Ishikawa (cell line): Measurements from ENCODE around the gene DIAPH2.

Experiments
- CEBPB ChIP-seq: IDR thresholded peaks from 2 replicates; pipeline ENCODE4 v1.6.1; 2012
- CREB1 ChIP-seq: IDR thresholded peaks from 2 replicates; pipeline ENCODE4 v1.6.1; 2012; ENCODE audit warnings: low read depth
- EGR1 ChIP-seq: IDR thresholded peaks from 2 replicates; pipeline ENCODE4 v1.6.1; 2012
- EP300 ChIP-seq: IDR thresholded peaks from 2 replicates; pipeline ENCODE4 v1.6.1; 2012; ENCODE audit warnings: borderline replicate concordance
- FOXM1 ChIP-seq: IDR thresholded peaks from 2 replicates; pipeline ENCODE4 v1.6.1; 2012; ENCODE audit warnings: low read depth, borderline replicate concordance
- MAX ChIP-seq: IDR thresholded peaks from 2 replicates; pipeline ENCODE4 v1.6.1; 2012
- NFIC ChIP-seq: IDR thresholded peaks from 2 replicates; pipeline ENCODE4 v1.6.1; 2012
- RAD21 ChIP-seq: IDR thresholded peaks from 2 replicates; pipeline ENCODE4 v1.6.1; 2012; ENCODE audit warnings: low read depth
- REST ChIP-seq: IDR thresholded peaks from 2 replicates; pipeline ENCODE4 v1.6.1; 2012; ENCODE audit warnings: low read depth, mild to moderate bottlenecking
- TAF1 ChIP-seq: IDR thresholded peaks from 2 replicates; pipeline ENCODE4 v1.6.1; 2012; ENCODE audit warnings: low read depth, mild to moderate bottlenecking
- TCF12 ChIP-seq: IDR thresholded peaks from 2 replicates; pipeline ENCODE4 v1.6.1; 2012; ENCODE audit warnings: low read depth
- TEAD4 ChIP-seq: IDR thresholded peaks from 2 replicates; pipeline ENCODE4 v1.6.1; 2012
- USF1 ChIP-seq: IDR thresholded peaks from 2 replicates; pipeline ENCODE4 v1.6.1; 2012
- YY1 ChIP-seq: IDR thresholded peaks from 2 replicates; pipeline ENCODE4 v1.6.1; 2012; ENCODE audit warnings: low read depth
- ZBTB7A ChIP-seq: IDR thresholded peaks from 2 replicates; pipeline ENCODE4 v1.6.1; 2012; ENCODE audit warnings: low read depth

The DIAPH2 gene

GRCh38 chrX:97619499-97619898, 934.9 kb downstream of the DIAPH2 start:
- no peak for TF ChIP-seq YY1
- no peak for TF ChIP-seq NFIC
- TF ChIP-seq CREB1: no peak
- TF ChIP-seq EGR1: no peak
- TF ChIP-seq FOXM1: no peak
- TF ChIP-seq TEAD4: no peak
- TF ChIP-seq REST: no peak
- no peak for TF ChIP-seq EP300
- TF ChIP-seq TAF1: no peak
- no peak for TF ChIP-seq MAX
- TF ChIP-seq TCF12: no peak
- no peak for TF ChIP-seq ZBTB7A
- no peak for TF ChIP-seq RAD21
- TF ChIP-seq USF1: no peak
- no peak for TF ChIP-seq CEBPB

GRCh38 chrX:97622111-97622510, 937.5 kb downstream of the DIAPH2 start:
- no peak for TF ChIP-seq TEAD4
- no peak for TF ChIP-seq EGR1
- TF ChIP-seq TCF12: no peak

GRCh38 chrX:97628326-97628725, 943.7 kb downstream of the DIAPH2 start:
- TF ChIP-seq FOXM1: no peak

- TF ChIP-seq NFIC (no peak), RAD21 (no peak), TAF1 (no peak), EP300 (no peak), USF1 (no peak), TCF12 (no peak), EGR1 (no peak), CEBPB (no peak), ZBTB7A (no peak), CREB1 (no peak), YY1 (no peak), MAX (no peak), TEAD4 (no peak)
These were observed 944.4 kb downstream of the DIAPH2 start for GRCh38 chrX:97628807-97629596.

GRCh38 chrX:97629597-97629985, 944.9 kb downstream of the DIAPH2 start:
- TF ChIP-seq YY1: no peak
- no peak for TF ChIP-seq TAF1
- no peak for TF ChIP-seq ZBTB7A
- TF ChIP-seq FOXM1: no peak
- no peak for TF ChIP-seq USF1
- TF ChIP-seq REST: no peak
- TF ChIP-seq EP300: no peak
- TF ChIP-seq MAX: no peak
- no peak for TF ChIP-seq TCF12
- no peak for TF ChIP-seq NFIC
- TF ChIP-seq RAD21: no peak
- TF ChIP-seq EGR1: no peak
- TF ChIP-seq TEAD4: no peak
- TF ChIP-seq CEBPB: no peak
- no peak for TF ChIP-seq CREB1

- TF ChIP-seq FOXM1: no peak
- no peak for TF ChIP-seq REST
- TF ChIP-seq USF1: no peak
- no peak for TF ChIP-seq ZBTB7A
- TF ChIP-seq YY1: no peak
- no peak for TF ChIP-seq CREB1
- no peak for TF ChIP-seq TCF12
- TF ChIP-seq TEAD4: no peak
- no peak for TF ChIP-seq TAF1
- TF ChIP-seq MAX: no peak
- TF ChIP-seq EP300: no peak
These were observed 949.2 kb downstream of the DIAPH2 start for GRCh38 chrX:97633798-97634197.
